Activated naive CD8-positive, alpha-beta T cell treated with anti-CD3 and anti-CD28 coated beads for 36 hours (primary cell): Measurements from ENCODE around the gene PLXNC1. TPM values are rescaled to one million over a fixed set of nuclear protein-coding genes. Genes with fewer than 3 reads are reported as not detected.
A peak's percentile ranks its signal among the peaks of the same experiment; 100 is the strongest.

Source experiments
- DNase-seq: peaks from one replicate; pipeline ENCODE4 v3.0.0; 2021
- H3K27ac Mint-ChIP-seq: one replicate; pipeline ENCODE4 v1.8.0; 2022; ENCODE audit warnings: mild to moderate bottlenecking, moderate library complexity, mixed read lengths
- H3K27me3 Mint-ChIP-seq: one replicate; pipeline ENCODE4 v1.8.0; 2022; ENCODE audit warnings: mild to moderate bottlenecking, mixed read lengths
- H3K36me3 Mint-ChIP-seq: one replicate; pipeline ENCODE4 v1.8.0; 2021; ENCODE audit warnings: mild to moderate bottlenecking, mixed read lengths
- H3K4me1 Mint-ChIP-seq: one replicate; pipeline ENCODE4 v1.8.0; 2021; ENCODE audit warnings: mixed read lengths
- H3K4me3 Mint-ChIP-seq: one replicate; pipeline ENCODE4 v1.8.0; 2022; ENCODE audit warnings: mild to moderate bottlenecking, moderate library complexity, mixed read lengths
- H3K9me3 Mint-ChIP-seq: one replicate; pipeline ENCODE4 v1.8.0; 2022; ENCODE audit warnings: mixed read lengths
- total RNA-seq, 2 experiments: library from RNA; stranded (reverse); gene quantifications; one replicate each; pipeline ENCODE4 v1.2.3, GENCODE V29; 2021

Gene PLXNC1
- total RNA-seq, 2 experiments from 2014 or later: 4.7 to 6.0 TPM

GRCh38 chr12:94230357-94230905, 82.1 kb downstream of the PLXNC1 start:
- peaks cover 21% of the 10 kb centered on the region for H3K36me3 Mint-ChIP-seq

GRCh38 chr12:94231709-94232108, 83.3 kb downstream of the PLXNC1 start:
- Mint-ChIP-seq H3K27me3 (no peaks in the 10 kb centered on the region), H3K36me3 (peaks cover 21% of the 10 kb centered on the region), H3K9me3 (no peaks in the 10 kb centered on the region), H3K4me3 (no peak overlapping the region), H3K4me1 (peaks cover 10% of the 10 kb centered on the region), H3K27ac (no peak overlapping the region)
- no peak for DNase-seq

More at GRCh38 chr12:94230357-94230905, 82.1 kb downstream of the PLXNC1 start:
- Mint-ChIP-seq H3K27me3 (no peaks in the 10 kb centered on the region), H3K4me3 (no peak overlapping the region), H3K9me3 (no peaks in the 10 kb centered on the region), H3K27ac (peak overlapping the region; percentile 52), H3K4me1 (peaks cover 10% of the 10 kb centered on the region)
- no peak for DNase-seq

GRCh38 chr12:94235848-94236247, 87.5 kb downstream of the PLXNC1 start:
- H3K4me3 Mint-ChIP-seq: no peak overlapping the region
- H3K36me3 Mint-ChIP-seq: peaks cover 12% of the 10 kb centered on the region
- H3K27ac Mint-ChIP-seq: no peak overlapping the region
- H3K9me3 Mint-ChIP-seq: no peaks in the 10 kb centered on the region
- no peaks in the 10 kb centered on the region for H3K27me3 Mint-ChIP-seq
- peaks cover 9% of the 10 kb centered on the region for H3K4me1 Mint-ChIP-seq
- no peak for DNase-seq

GRCh38 chr12:94239332-94239993, 91.1 kb downstream of the PLXNC1 start:
- H3K27ac Mint-ChIP-seq: no peak overlapping the region
- H3K4me1 Mint-ChIP-seq: peaks cover 15% of the 10 kb centered on the region
- no peaks in the 10 kb centered on the region for H3K9me3 Mint-ChIP-seq
- H3K36me3 Mint-ChIP-seq: peaks cover 15% of the 10 kb centered on the region
- no peaks in the 10 kb centered on the region for H3K27me3 Mint-ChIP-seq
- no peak for DNase-seq
- H3K4me3 Mint-ChIP-seq: no peak overlapping the region

GRCh38 chr12:94240171-94240570, 91.8 kb downstream of the PLXNC1 start:
- no peak for DNase-seq
- Mint-ChIP-seq H3K4me1 (peaks cover 22% of the 10 kb centered on the region), H3K27ac (no peak overlapping the region), H3K36me3 (peaks cover 15% of the 10 kb centered on the region), H3K9me3 (no peaks in the 10 kb centered on the region), H3K27me3 (no peaks in the 10 kb centered on the region), H3K4me3 (no peak overlapping the region)

GRCh38 chr12:94242901-94243300, 94.5 kb downstream of the PLXNC1 start:
- Mint-ChIP-seq H3K27ac (no peak overlapping the region), H3K9me3 (no peaks in the 10 kb centered on the region), H3K4me3 (no peak overlapping the region), H3K4me1 (peaks cover 28% of the 10 kb centered on the region), H3K36me3 (peaks cover 12% of the 10 kb centered on the region), H3K27me3 (no peaks in the 10 kb centered on the region)
- no peak for DNase-seq

- H3K9me3 Mint-ChIP-seq: no peaks in the 10 kb centered on the region
- no peaks in the 10 kb centered on the region for H3K27me3 Mint-ChIP-seq
- peaks cover 18% of the 10 kb centered on the region for H3K36me3 Mint-ChIP-seq
- peaks cover 28% of the 10 kb centered on the region for H3K4me1 Mint-ChIP-seq
- H3K27ac Mint-ChIP-seq: peak overlapping the region; percentile 81
- peak; percentile 68 for DNase-seq
- H3K4me3 Mint-ChIP-seq: no peak overlapping the region
These were observed 96.1 kb downstream of the PLXNC1 start for GRCh38 chr12:94244165-94245133.

- peak overlapping the region; percentile 17 for H3K27ac Mint-ChIP-seq
- no peaks in the 10 kb centered on the region for H3K9me3 Mint-ChIP-seq
- no peak for DNase-seq
- H3K36me3 Mint-ChIP-seq: peaks cover 11% of the 10 kb centered on the region
- H3K4me1 Mint-ChIP-seq: peaks cover 21% of the 10 kb centered on the region
- no peaks in the 10 kb centered on the region for H3K27me3 Mint-ChIP-seq
- no peak overlapping the region for H3K4me3 Mint-ChIP-seq
These were observed 97.4 kb downstream of the PLXNC1 start for GRCh38 chr12:94245631-94246383.

- H3K27me3 Mint-ChIP-seq: no peaks in the 10 kb centered on the region
- H3K27ac Mint-ChIP-seq: peak overlapping the region; percentile 11
- peaks cover 21% of the 10 kb centered on the region for H3K4me1 Mint-ChIP-seq
- H3K9me3 Mint-ChIP-seq: no peaks in the 10 kb centered on the region
- H3K4me3 Mint-ChIP-seq: no peak overlapping the region
- peaks cover 6% of the 10 kb centered on the region for H3K36me3 Mint-ChIP-seq
- no peak for DNase-seq
These were observed 98.9 kb downstream of the PLXNC1 start for GRCh38 chr12:94247246-94247645.

- H3K27ac Mint-ChIP-seq: no peak overlapping the region
- no peak for DNase-seq
- H3K4me1 Mint-ChIP-seq: peaks cover 21% of the 10 kb centered on the region
- no peak overlapping the region for H3K4me3 Mint-ChIP-seq
- H3K9me3 Mint-ChIP-seq: no peaks in the 10 kb centered on the region
- peaks cover 6% of the 10 kb centered on the region for H3K36me3 Mint-ChIP-seq
- no peaks in the 10 kb centered on the region for H3K27me3 Mint-ChIP-seq
These were observed 100.2 kb downstream of the PLXNC1 start for GRCh38 chr12:94248582-94248981.

- H3K9me3 Mint-ChIP-seq: no peaks in the 10 kb centered on the region
- no peak overlapping the region for H3K27ac Mint-ChIP-seq
- no peak overlapping the region for H3K4me3 Mint-ChIP-seq
- H3K27me3 Mint-ChIP-seq: no peaks in the 10 kb centered on the region
- peaks cover 8% of the 10 kb centered on the region for H3K36me3 Mint-ChIP-seq
- DNase-seq: no peak
- peaks cover 6% of the 10 kb centered on the region for H3K4me1 Mint-ChIP-seq
These were observed 101.8 kb downstream of the PLXNC1 start for GRCh38 chr12:94250130-94250529.

GRCh38 chr12:94254270-94254669, 105.9 kb downstream of the PLXNC1 start:
- Mint-ChIP-seq H3K4me3 (no peak overlapping the region), H3K27me3 (no peaks in the 10 kb centered on the region), H3K9me3 (no peaks in the 10 kb centered on the region), H3K4me1 (peaks cover 1% of the 10 kb centered on the region), H3K36me3 (peaks cover 6% of the 10 kb centered on the region), H3K27ac (no peak overlapping the region)
- DNase-seq: no peak

- no peaks in the 10 kb centered on the region for H3K9me3 Mint-ChIP-seq
- peaks cover 6% of the 10 kb centered on the region for H3K36me3 Mint-ChIP-seq
- H3K4me3 Mint-ChIP-seq: no peak overlapping the region
- DNase-seq: no peak
- peaks cover 1% of the 10 kb centered on the region for H3K4me1 Mint-ChIP-seq
- no peaks in the 10 kb centered on the region for H3K27me3 Mint-ChIP-seq
- H3K27ac Mint-ChIP-seq: no peak overlapping the region
These were observed 106.6 kb downstream of the PLXNC1 start for GRCh38 chr12:94255006-94255405.

- Mint-ChIP-seq H3K27me3 (no peaks in the 10 kb centered on the region), H3K36me3 (peaks cover 6% of the 10 kb centered on the region), H3K27ac (no peak overlapping the region), H3K4me1 (peaks cover 1% of the 10 kb centered on the region), H3K4me3 (no peak overlapping the region), H3K9me3 (no peaks in the 10 kb centered on the region)
- no peak for DNase-seq
These were observed 107.1 kb downstream of the PLXNC1 start for GRCh38 chr12:94255428-94255827.

- Mint-ChIP-seq H3K9me3 (no peaks in the 10 kb centered on the region), H3K27ac (no peak overlapping the region), H3K4me1 (peaks cover 19% of the 10 kb centered on the region), H3K36me3 (peaks cover 6% of the 10 kb centered on the region), H3K4me3 (no peak overlapping the region), H3K27me3 (no peaks in the 10 kb centered on the region)
- DNase-seq: no peak
These were observed 110.2 kb downstream of the PLXNC1 start for GRCh38 chr12:94258593-94258992.
